ENCODE measurements around the gene PTPRN2.

The PTPRN2 gene

GRCh38 chr7:157494506-157495176, 1093.0 kb downstream of the PTPRN2 start:
- Histone ChIP-seq H3K27me3 (ENCODE audit: control insufficient read depth in 3 of 3, insufficient read depth in 3 of 3, low read depth in 1 of 3, low read length in 3 of 3) (no peaks in the 10 kb centered on the region), H2AFZ (ENCODE audit: low read length) (no peak overlapping the region), H2BK120ac (ENCODE audit: low read depth, low read length) (no peak overlapping the region), H3K27ac (replicated peaks; ENCODE audit: low read length) (no peak overlapping the region), H3K9me3 (replicated peaks in 1 of 2; ENCODE audit: control insufficient read depth in 2 of 2, insufficient read depth in 1 of 2, low read depth in 1 of 2, low read length in 2 of 2) (peaks cover 0 to 10% of the 10 kb centered on the region in 2 donors), H3K18ac (ENCODE audit: low read length) (peak overlapping the region; percentile 24), H3K4me3 (ENCODE audit: low read length in 2 of 2) (no peak overlapping the region), H3K36me3 (replicated peaks in 1 of 2; ENCODE audit: control insufficient read depth in 2 of 2, insufficient read depth in 2 of 2, low read length in 2 of 2) (no peaks in the 10 kb centered on the region), H4K8ac (ENCODE audit: low read depth, low read length) (no peak overlapping the region), H2AK5ac (ENCODE audit: low read depth, low read length) (no peak overlapping the region), H3K4me2 (ENCODE audit: insufficient read depth, low read length, poor library complexity, severe bottlenecking) (no peak overlapping the region), H3K14ac (ENCODE audit: low read length) (no peak overlapping the region), H2BK5ac (ENCODE audit: low read length) (peak overlapping the region; percentile 19), H3K79me1 (ENCODE audit: low read depth, low read length) (no peaks in the 10 kb centered on the region), H3K9ac (ENCODE audit: low read depth, low read length, poor library complexity) (no peak overlapping the region), H2BK15ac (ENCODE audit: low read length) (no peak overlapping the region), H3K4me1 (ENCODE audit: control insufficient read depth in 2 of 2, insufficient read depth in 1 of 2, low read depth in 1 of 2, low read length in 2 of 2) (peaks cover 6 to 23% of the 10 kb centered on the region in 2 donors), H3K23ac (ENCODE audit: low read depth, low read length, poor library complexity) (no peak overlapping the region), H2BK12ac (ENCODE audit: low read length) (no peak overlapping the region), H3K4ac (ENCODE audit: low read length) (no peak overlapping the region), H4K91ac (ENCODE audit: low read depth, low read length, poor library complexity) (no peak overlapping the region)
- no CpG with 5 or more reads among the region's 12 CpGs for WGBS, 2 donors (ENCODE audit: extremely low coverage in 2 of 2, insufficient read length in 2 of 2, insufficient replicate concordance in 1 of 2)
- no peak for DNase-seq (ENCODE audit: low spot score)

GRCh38 chr7:157493776-157494175, 1093.8 kb downstream of the PTPRN2 start:
- no peaks in the 10 kb centered on the region for H3K36me3 ChIP-seq (replicated peaks in 1 of 2; ENCODE audit: control insufficient read depth in 2 of 2, insufficient read depth in 2 of 2, low read length in 2 of 2)
- H2BK120ac ChIP-seq (ENCODE audit: low read depth, low read length): no peak overlapping the region
- H2BK5ac ChIP-seq (ENCODE audit: low read length): no peak overlapping the region
- peaks cover 6 to 15% of the 10 kb centered on the region in 2 donors for H3K4me1 ChIP-seq (ENCODE audit: control insufficient read depth in 2 of 2, insufficient read depth in 1 of 2, low read depth in 1 of 2, low read length in 2 of 2)
- no peak overlapping the region for H2BK15ac ChIP-seq (ENCODE audit: low read length)
- no peak overlapping the region for H2BK12ac ChIP-seq (ENCODE audit: low read length)
- H3K27me3 ChIP-seq (ENCODE audit: control insufficient read depth in 3 of 3, insufficient read depth in 3 of 3, low read depth in 1 of 3, low read length in 3 of 3): no peaks in the 10 kb centered on the region
- H2AFZ ChIP-seq (ENCODE audit: low read length): no peak overlapping the region
- H3K9me3 ChIP-seq (replicated peaks in 1 of 2; ENCODE audit: control insufficient read depth in 2 of 2, insufficient read depth in 1 of 2, low read depth in 1 of 2, low read length in 2 of 2): peaks cover 0 to 12% of the 10 kb centered on the region in 2 donors
- H3K4me2 ChIP-seq (ENCODE audit: insufficient read depth, low read length, poor library complexity, severe bottlenecking): no peak overlapping the region
- no peak overlapping the region for H3K14ac ChIP-seq (ENCODE audit: low read length)
- H3K18ac ChIP-seq (ENCODE audit: low read length): no peak overlapping the region
- no peak overlapping the region for H3K9ac ChIP-seq (ENCODE audit: low read depth, low read length, poor library complexity)
- no CpG with 5 or more reads among the region's 4 CpGs for WGBS, 2 donors (ENCODE audit: extremely low coverage in 2 of 2, insufficient read length in 2 of 2, insufficient replicate concordance in 1 of 2)
- H3K27ac ChIP-seq (replicated peaks; ENCODE audit: low read length): no peak overlapping the region
- H2AK5ac ChIP-seq (ENCODE audit: low read depth, low read length): no peak overlapping the region
- H3K79me1 ChIP-seq (ENCODE audit: low read depth, low read length): no peaks in the 10 kb centered on the region
- H3K4ac ChIP-seq (ENCODE audit: low read length): no peak overlapping the region
- no peak overlapping the region for H4K91ac ChIP-seq (ENCODE audit: low read depth, low read length, poor library complexity)
- no peak overlapping the region for H4K8ac ChIP-seq (ENCODE audit: low read depth, low read length)
- no peak for DNase-seq (ENCODE audit: low spot score)
- H3K4me3 ChIP-seq (ENCODE audit: low read length in 2 of 2): no peak overlapping the region
- H3K23ac ChIP-seq (ENCODE audit: low read depth, low read length, poor library complexity): no peak overlapping the region

DNA sequence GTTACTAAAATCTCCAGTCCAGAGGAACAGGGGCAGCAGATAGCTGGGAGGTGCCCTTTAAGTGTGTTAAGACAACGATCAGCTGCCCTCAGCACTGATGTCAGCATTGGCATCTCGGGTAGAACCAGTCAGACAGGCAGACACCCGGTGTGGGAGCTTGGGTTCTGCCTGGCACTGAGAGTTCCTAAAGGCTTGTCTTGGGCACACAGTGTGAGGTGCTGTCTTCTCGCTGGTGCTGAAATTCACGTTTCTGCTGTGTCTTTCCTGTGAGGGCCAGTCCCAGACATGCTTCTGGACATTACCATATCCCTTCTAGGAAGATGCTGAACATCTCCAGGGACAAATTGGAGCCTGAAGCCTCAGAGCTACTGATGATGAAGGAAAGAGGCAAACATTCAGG, 1094.6 kb downstream of the PTPRN2 start:
- peaks cover 0 to 13% of the 10 kb centered on the region in 2 donors for H3K9me3 ChIP-seq (replicated peaks in 1 of 2; ENCODE audit: control insufficient read depth in 2 of 2, insufficient read depth in 1 of 2, low read depth in 1 of 2, low read length in 2 of 2)
- H3K36me3 ChIP-seq (replicated peaks in 1 of 2; ENCODE audit: control insufficient read depth in 2 of 2, insufficient read depth in 2 of 2, low read length in 2 of 2): no peaks in the 10 kb centered on the region
- H3K23ac ChIP-seq (ENCODE audit: low read depth, low read length, poor library complexity): no peak overlapping the region
- no peak overlapping the region for H2AFZ ChIP-seq (ENCODE audit: low read length)
- H4K8ac ChIP-seq (ENCODE audit: low read depth, low read length): no peak overlapping the region
- H3K4me2 ChIP-seq (ENCODE audit: insufficient read depth, low read length, poor library complexity, severe bottlenecking): no peak overlapping the region
- H3K27ac ChIP-seq (replicated peaks; ENCODE audit: low read length): no peak overlapping the region
- no CpG with 5 or more reads among the region's 5 CpGs for WGBS, 2 donors (ENCODE audit: extremely low coverage in 2 of 2, insufficient read length in 2 of 2, insufficient replicate concordance in 1 of 2)
- H2BK15ac ChIP-seq (ENCODE audit: low read length): no peak overlapping the region
- H4K91ac ChIP-seq (ENCODE audit: low read depth, low read length, poor library complexity): no peak overlapping the region
- peaks cover 2 to 7% of the 10 kb centered on the region in 2 donors for H3K4me1 ChIP-seq (ENCODE audit: control insufficient read depth in 2 of 2, insufficient read depth in 1 of 2, low read depth in 1 of 2, low read length in 2 of 2)
- no peaks in the 10 kb centered on the region for H3K27me3 ChIP-seq (ENCODE audit: control insufficient read depth in 3 of 3, insufficient read depth in 3 of 3, low read depth in 1 of 3, low read length in 3 of 3)
- no peak overlapping the region for H2BK5ac ChIP-seq (ENCODE audit: low read length)
- H3K4me3 ChIP-seq (ENCODE audit: low read length in 2 of 2): no peak overlapping the region
- no peak overlapping the region for H2BK120ac ChIP-seq (ENCODE audit: low read depth, low read length)
- H3K18ac ChIP-seq (ENCODE audit: low read length): no peak overlapping the region
- no peaks in the 10 kb centered on the region for H3K79me1 ChIP-seq (ENCODE audit: low read depth, low read length)
- no peak overlapping the region for H2BK12ac ChIP-seq (ENCODE audit: low read length)
- H3K4ac ChIP-seq (ENCODE audit: low read length): no peak overlapping the region
- no peak overlapping the region for H2AK5ac ChIP-seq (ENCODE audit: low read depth, low read length)
- no peak for DNase-seq (ENCODE audit: low spot score)
- H3K9ac ChIP-seq (ENCODE audit: low read depth, low read length, poor library complexity): no peak overlapping the region
- H3K14ac ChIP-seq (ENCODE audit: low read length): no peak overlapping the region

DNA sequence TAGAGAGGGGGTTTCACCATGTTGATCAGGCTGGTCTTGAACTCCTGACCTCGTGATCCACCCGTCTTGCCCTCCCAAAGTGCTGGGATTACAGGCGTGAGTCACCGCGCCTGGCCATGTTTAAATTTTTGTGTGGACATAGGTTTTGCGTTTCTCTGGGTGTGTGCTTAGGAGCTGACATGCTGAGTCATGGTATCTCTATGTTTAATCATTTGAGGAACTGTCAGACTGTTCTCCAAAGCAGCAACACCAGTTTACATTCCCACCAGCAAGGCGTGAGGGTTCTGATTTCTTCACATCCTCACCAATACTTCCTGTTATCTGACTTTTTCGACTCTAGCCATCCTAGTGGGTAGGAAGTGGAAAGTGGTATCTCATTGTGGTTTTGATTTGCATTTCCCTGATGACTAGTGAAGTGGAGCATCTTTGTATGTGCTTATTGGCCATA, 1097.1 kb downstream of the PTPRN2 start:
- Histone ChIP-seq H3K18ac (ENCODE audit: low read length) (no peak overlapping the region), H3K36me3 (replicated peaks in 1 of 2; ENCODE audit: control insufficient read depth in 2 of 2, insufficient read depth in 2 of 2, low read length in 2 of 2) (no peaks in the 10 kb centered on the region), H3K4me2 (ENCODE audit: insufficient read depth, low read length, poor library complexity, severe bottlenecking) (no peak overlapping the region), H2BK15ac (ENCODE audit: low read length) (no peak overlapping the region), H3K9me3 (replicated peaks in 1 of 2; ENCODE audit: control insufficient read depth in 2 of 2, insufficient read depth in 1 of 2, low read depth in 1 of 2, low read length in 2 of 2) (peaks cover 0 to 13% of the 10 kb centered on the region in 2 donors), H3K14ac (ENCODE audit: low read length) (no peak overlapping the region), H3K27ac (replicated peaks; ENCODE audit: low read length) (no peak overlapping the region), H3K23ac (ENCODE audit: low read depth, low read length, poor library complexity) (no peak overlapping the region), H4K91ac (ENCODE audit: low read depth, low read length, poor library complexity) (no peak overlapping the region), H3K4me1 (ENCODE audit: control insufficient read depth in 2 of 2, insufficient read depth in 1 of 2, low read depth in 1 of 2, low read length in 2 of 2) (peaks cover 2 to 4% of the 10 kb centered on the region in 2 donors), H2BK12ac (ENCODE audit: low read length) (no peak overlapping the region), H4K8ac (ENCODE audit: low read depth, low read length) (no peak overlapping the region), H3K4me3 (ENCODE audit: low read length in 2 of 2) (no peak overlapping the region), H2BK120ac (ENCODE audit: low read depth, low read length) (no peak overlapping the region), H2AFZ (ENCODE audit: low read length) (no peak overlapping the region), H2AK5ac (ENCODE audit: low read depth, low read length) (no peak overlapping the region), H3K4ac (ENCODE audit: low read length) (no peak overlapping the region), H3K27me3 (ENCODE audit: control insufficient read depth in 3 of 3, insufficient read depth in 3 of 3, low read depth in 1 of 3, low read length in 3 of 3) (no peaks in the 10 kb centered on the region), H3K9ac (ENCODE audit: low read depth, low read length, poor library complexity) (no peak overlapping the region), H3K79me1 (ENCODE audit: low read depth, low read length) (no peaks in the 10 kb centered on the region), H2BK5ac (ENCODE audit: low read length) (no peak overlapping the region)
- no CpG with 5 or more reads among the region's 8 CpGs for WGBS, 2 donors (ENCODE audit: extremely low coverage in 2 of 2, insufficient read length in 2 of 2, insufficient replicate concordance in 1 of 2)
- no peak for DNase-seq (ENCODE audit: low spot score)
